Measurements from ENCODE around the gene GLRB. TPM values are rescaled to one million over a fixed set of nuclear protein-coding genes. Genes with fewer than 3 reads are reported as not detected.

GLRB gene
- total RNA-seq, 1 donor from 2014 or later, result not detected

GRCh38 chr4:157121401-157121800 is 45.5 kb downstream of the GLRB start:
- no peak overlapping the region for H3K4me3 Mint-ChIP-seq
- no peaks in the 10 kb centered on the region for H3K4me1 Mint-ChIP-seq
- no peaks in the 10 kb centered on the region for H3K27me3 Mint-ChIP-seq
- DNase-seq, result no peak
- ATAC-seq (ENCODE audit: low read depth), result no peak
- POLR2A ChIA-PET, result no interaction called here
- no peak for TF ChIP-seq CTCF (IDR thresholded peaks at IDR 0.05)
- intact Hi-C loops (cut with micrococcal nuclease), result no loop called here
- CTCF ChIA-PET, result no interaction called here
- H3K9me3 Mint-ChIP-seq, result peaks cover 2% of the 10 kb centered on the region
- H3K27ac Mint-ChIP-seq, result no peak overlapping the region
- no peaks in the 10 kb centered on the region for H3K36me3 Mint-ChIP-seq (ENCODE audit: low read depth)

- ATAC-seq (ENCODE audit: low read depth) (no peak), DNase-seq (no peak)
- intact Hi-C loops (cut with micrococcal nuclease), result no loop called here
- Mint-ChIP-seq H3K4me3 (no peak overlapping the region), H3K4me1 (no peaks in the 10 kb centered on the region), H3K36me3 (ENCODE audit: low read depth) (no peaks in the 10 kb centered on the region), H3K27me3 (no peaks in the 10 kb centered on the region), H3K9me3 (peaks cover 7% of the 10 kb centered on the region), H3K27ac (no peak overlapping the region)
- CTCF ChIA-PET, result no interaction called here
- POLR2A ChIA-PET, result no interaction called here
- TF ChIP-seq CTCF (IDR thresholded peaks at IDR 0.05), result no peak
These were observed 51.6 kb downstream of the GLRB start for GRCh38 chr4:157127571-157127970.

GRCh38 chr4:157128395-157128794 is 52.4 kb downstream of the GLRB start:
- ChIA-PET CTCF (no interaction called here), POLR2A (no interaction called here)
- ATAC-seq (ENCODE audit: low read depth) (no peak), DNase-seq (no peak)
- H3K27me3 Mint-ChIP-seq, result no peaks in the 10 kb centered on the region
- H3K9me3 Mint-ChIP-seq, result peaks cover 7% of the 10 kb centered on the region
- H3K27ac Mint-ChIP-seq, result no peak overlapping the region
- H3K4me3 Mint-ChIP-seq, result no peak overlapping the region
- intact Hi-C loops (cut with micrococcal nuclease), result no loop called here
- no peaks in the 10 kb centered on the region for H3K4me1 Mint-ChIP-seq
- H3K36me3 Mint-ChIP-seq (ENCODE audit: low read depth), result no peaks in the 10 kb centered on the region
- TF ChIP-seq CTCF (IDR thresholded peaks at IDR 0.05), result no peak

- TF ChIP-seq CTCF (IDR thresholded peaks at IDR 0.05), result no peak
- H3K9me3 Mint-ChIP-seq, result peaks cover 6% of the 10 kb centered on the region
- no peaks in the 10 kb centered on the region for H3K36me3 Mint-ChIP-seq (ENCODE audit: low read depth)
- no peak overlapping the region for H3K4me3 Mint-ChIP-seq
- H3K4me1 Mint-ChIP-seq, result no peaks in the 10 kb centered on the region
- ChIA-PET CTCF (no interaction called here), POLR2A (no interaction called here)
- H3K27me3 Mint-ChIP-seq, result no peaks in the 10 kb centered on the region
- no peak for ATAC-seq (ENCODE audit: low read depth)
- DNase-seq, result no peak
- H3K27ac Mint-ChIP-seq, result no peak overlapping the region
- intact Hi-C loops (cut with micrococcal nuclease), result no loop called here
These were observed 66.0 kb downstream of the GLRB start for GRCh38 chr4:157141976-157142375.

- no peaks in the 10 kb centered on the region for H3K27me3 Mint-ChIP-seq
These were observed 67.4 kb downstream of the GLRB start for GRCh38 chr4:157143369-157143768.

More at GRCh38 chr4:157143369-157143768, 67.4 kb downstream of the GLRB start:
- H3K4me1 Mint-ChIP-seq, result no peaks in the 10 kb centered on the region
- intact Hi-C loops (cut with micrococcal nuclease), result no loop called here
- no peak overlapping the region for H3K27ac Mint-ChIP-seq
- H3K9me3 Mint-ChIP-seq, result peaks cover 7% of the 10 kb centered on the region
- TF ChIP-seq CTCF (IDR thresholded peaks at IDR 0.05), result no peak
- ATAC-seq (ENCODE audit: low read depth), result no peak
- no peak overlapping the region for H3K4me3 Mint-ChIP-seq
- ChIA-PET CTCF (no interaction called here), POLR2A (no interaction called here)
- no peak for DNase-seq
- H3K36me3 Mint-ChIP-seq (ENCODE audit: low read depth), result no peaks in the 10 kb centered on the region

Measured in activated B cell treated with CpG ODN at 0.5 μM for 24 hours (primary cell).